Measurements from ENCODE around the gene METTL26. TPM values are rescaled to one million over a fixed set of nuclear protein-coding genes. Genes with fewer than 3 reads are reported as not detected.
A peak's percentile ranks its signal among the peaks of the same experiment; 100 is the strongest.

Gene METTL26
- total and polyA plus RNA-seq, 9 of the 15 experiments (the other 6 are each of a cell fraction or from before 2014, with no cell fraction given): 7.3 to 262 (median 80.9) TPM

DNA sequence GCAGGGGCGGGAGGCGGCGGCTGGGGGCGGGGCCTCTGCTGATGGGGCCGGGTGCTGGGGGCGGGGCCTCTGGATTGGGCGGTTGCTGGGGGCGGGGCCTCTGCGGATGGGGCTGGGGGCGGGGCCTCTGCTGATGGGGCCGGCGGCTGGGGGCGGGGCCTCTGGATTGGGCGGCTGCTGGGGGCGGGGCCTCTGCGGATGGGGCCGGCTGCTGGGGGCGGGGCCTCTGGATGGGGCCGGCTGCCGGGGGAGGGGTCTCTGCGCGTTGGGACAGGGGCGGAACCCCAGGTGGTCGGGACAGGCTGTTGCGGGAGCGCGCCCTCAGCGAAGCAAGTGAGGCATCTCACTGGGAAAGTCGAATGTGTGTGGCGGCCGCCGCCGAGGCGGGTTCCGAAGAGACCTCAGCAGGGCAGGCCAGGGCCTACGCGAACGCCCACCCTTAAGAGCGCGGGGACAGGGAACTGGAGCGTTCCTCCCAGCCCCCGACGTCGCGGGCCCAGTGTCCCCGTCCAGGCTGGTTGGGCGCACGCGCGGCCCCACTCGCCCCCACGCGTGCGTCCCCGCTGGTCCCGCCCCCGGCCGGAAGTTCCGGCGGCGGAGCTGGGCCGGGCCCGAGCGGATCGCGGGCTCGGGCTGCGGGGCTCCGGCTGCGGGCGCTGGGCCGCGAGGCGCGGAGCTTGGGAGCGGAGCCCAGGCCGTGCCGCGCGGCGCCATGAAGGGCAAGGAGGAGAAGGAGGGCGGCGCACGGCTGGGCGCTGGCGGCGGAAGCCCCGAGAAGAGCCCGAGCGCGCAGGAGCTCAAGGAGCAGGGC lies 43.9 kb upstream of the METTL26 start, which contains the start of gene STUB1 (continued):
- 0 out of 4 replicates have a peak, but pooled peaks have one; percentile 39 to 41 for TF ChIP-seq FOXK2 (conservative IDR thresholded peaks at IDR 0.05 in 1 of 2, IDR thresholded peaks at IDR 0.05 in 1 of 2; ENCODE audit: low read depth in 2 of 2)
- TF ChIP-seq STAG1 (CRISPR knock-in tag; IDR thresholded peaks at IDR 0.05; ENCODE audit: borderline replicate concordance): no peak
- TF ChIP-seq TBP (optimal IDR thresholded peaks at IDR 0.05; ENCODE audit: low read depth, low read length): peak; percentile 47
- no peak for TF ChIP-seq FIP1L1 (IDR thresholded peaks at IDR 0.05; ENCODE audit: low read depth, low read length, poor library complexity, severe bottlenecking)
- TF ChIP-seq MAFF (IDR thresholded peaks at IDR 0.05; ENCODE audit: low read length): no peak
- TF ChIP-seq CBFA2T3 (IDR thresholded peaks at IDR 0.05): no peak
- no peak for TF ChIP-seq SMARCC2 (IDR thresholded peaks at IDR 0.05; ENCODE audit: low read depth)
- TF ChIP-seq, protein P1, sequence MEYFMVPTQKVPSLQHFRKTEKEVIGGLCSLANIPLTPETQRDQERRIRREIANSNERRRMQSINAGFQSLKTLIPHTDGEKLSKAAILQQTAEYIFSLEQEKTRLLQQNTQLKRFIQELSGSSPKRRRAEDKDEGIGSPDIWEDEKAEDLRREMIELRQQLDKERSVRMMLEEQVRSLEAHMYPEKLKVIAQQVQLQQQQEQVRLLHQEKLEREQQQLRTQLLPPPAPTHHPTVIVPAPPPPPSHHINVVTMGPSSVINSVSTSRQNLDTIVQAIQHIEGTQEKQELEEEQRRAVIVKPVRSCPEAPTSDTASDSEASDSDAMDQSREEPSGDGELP (CRISPR knock-in tag; IDR thresholded peaks at IDR 0.05; ENCODE audit: borderline replicate concordance): peak; percentile 66; the same call in 1 of the 2 replicates
- TF ChIP-seq SMARCE1 (IDR thresholded peaks at IDR 0.05): no peak
- TF ChIP-seq FOXJ3 (CRISPR knock-in tag; IDR thresholded peaks at IDR 0.05): no peak
- TF ChIP-seq FOXK1 (CRISPR knock-in tag; IDR thresholded peaks at IDR 0.05; ENCODE audit: borderline replicate concordance): no peak
- no peak for TF ChIP-seq BRF1 (IDR thresholded peaks at IDR 0.05; ENCODE audit: borderline replicate concordance, extremely low read depth, insufficient read length)
- TF ChIP-seq ZFP1 (CRISPR knock-in tag; IDR thresholded peaks at IDR 0.05): no peak
- TF ChIP-seq IRF2 (CRISPR knock-in tag; IDR thresholded peaks at IDR 0.05): no peak
- TF ChIP-seq ZNF449 (CRISPR knock-in tag; IDR thresholded peaks at IDR 0.05): no peak
- TF ChIP-seq ZNF507 (tag; conservative IDR thresholded peaks at IDR 0.05): no peak
- no peak for TF ChIP-seq NR4A1 (CRISPR knock-in tag; IDR thresholded peaks at IDR 0.05)
- TF ChIP-seq NR4A1 (tag; IDR thresholded peaks at IDR 0.05): no peak
- TF ChIP-seq CEBPB (tag; IDR thresholded peaks at IDR 0.05): no peak
- peak; percentile 63 to 66 for TF ChIP-seq MAZ (CRISPR knock-in tag; conservative IDR thresholded peaks at IDR 0.05 in 1 of 2, IDR thresholded peaks at IDR 0.05 in 1 of 2)
- TF ChIP-seq HDGF (IDR thresholded peaks at IDR 0.05): no peak
- no peak for TF ChIP-seq ZBTB49 (CRISPR knock-in tag; IDR thresholded peaks at IDR 0.05; ENCODE audit: borderline replicate concordance)
- no peak for TF ChIP-seq U2AF2 (optimal IDR thresholded peaks at IDR 0.05; ENCODE audit: low read depth, low read length)
- TF ChIP-seq ETV6 (IDR thresholded peaks at IDR 0.05; ENCODE audit: borderline replicate concordance in 1 of 2, low read depth in 2 of 2, low read length in 1 of 2): no peak
- no peak for TF ChIP-seq ETV6 (CRISPR knock-in tag; IDR thresholded peaks at IDR 0.05; ENCODE audit: borderline replicate concordance)
